ENCODE data around the gene CTDSPL2. TPM values are rescaled to one million over a fixed set of nuclear protein-coding genes. Genes with fewer than 3 reads are reported as not detected.
"Not testable (repeated sequence)": the region's sequence is repeated elsewhere in the genome, so short reads cannot be mapped to it uniquely, and the experiment has no call there.

CTDSPL2 gene
- total RNA-seq, 3 donors from 2014 or later = 48.3 to 101 (median 77.0) TPM

DNA sequence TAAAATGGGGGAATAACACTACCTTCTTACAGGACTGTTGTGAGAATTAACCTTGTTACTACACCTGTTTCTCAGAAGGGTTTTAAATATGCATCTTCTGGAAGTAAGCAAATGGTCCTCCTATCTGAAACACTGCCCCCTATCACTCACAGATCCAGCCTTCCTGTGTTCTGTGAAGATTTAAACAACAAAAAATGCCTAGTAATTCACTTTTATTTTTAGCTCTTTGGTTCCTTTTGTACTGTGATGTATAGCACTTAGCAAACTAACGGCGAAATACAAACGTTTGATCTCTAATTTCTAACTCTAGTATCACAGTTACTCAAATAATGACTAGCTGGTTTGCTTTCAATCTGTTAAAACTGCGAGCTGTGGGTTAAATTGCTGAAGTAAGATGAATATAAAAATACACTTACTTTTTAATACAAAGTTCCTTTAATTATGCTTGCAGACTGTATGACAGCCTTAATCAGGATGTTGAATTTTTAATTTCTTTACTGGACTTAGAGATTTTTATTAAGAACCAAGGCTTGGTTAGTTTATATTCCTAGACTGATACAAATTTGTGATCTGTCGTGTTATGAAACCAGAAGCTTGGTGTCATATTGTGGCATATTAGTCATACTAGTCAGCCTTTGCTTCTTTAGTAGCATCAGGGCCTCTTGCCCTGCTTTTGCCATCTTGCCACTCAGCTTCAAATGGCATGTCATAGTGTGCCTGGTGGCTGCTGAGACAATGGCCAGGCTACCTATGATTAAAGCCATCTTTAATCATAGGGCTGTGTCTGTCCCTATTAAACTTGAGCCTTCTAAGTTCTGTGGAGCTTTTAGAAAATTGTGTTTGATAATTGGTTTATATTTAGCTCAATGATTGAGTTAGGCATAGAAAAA is 118.7 kb downstream of the CTDSPL2 start:
- Histone ChIP-seq H3K4me3 (no peak overlapping the region), H3K4me1 (peaks cover 0 to 20% of the 10 kb centered on the region in 2 donors), H3K9me3 (no peaks in the 10 kb centered on the region), H3K27me3 (no peaks in the 10 kb centered on the region), H3K27ac (no peak overlapping the region), H3K36me3 (no peaks in the 10 kb centered on the region)
- intact Hi-C loops (cut with DNase I; ENCODE audit: low total_unique reads) = no loop called here
- TF ChIP-seq POLR2AphosphoS5 (IDR thresholded peaks at IDR 0.05) (no peak), POLR2A (IDR thresholded peaks at IDR 0.05) (no peak)
- TF ChIP-seq, protein P1, sequence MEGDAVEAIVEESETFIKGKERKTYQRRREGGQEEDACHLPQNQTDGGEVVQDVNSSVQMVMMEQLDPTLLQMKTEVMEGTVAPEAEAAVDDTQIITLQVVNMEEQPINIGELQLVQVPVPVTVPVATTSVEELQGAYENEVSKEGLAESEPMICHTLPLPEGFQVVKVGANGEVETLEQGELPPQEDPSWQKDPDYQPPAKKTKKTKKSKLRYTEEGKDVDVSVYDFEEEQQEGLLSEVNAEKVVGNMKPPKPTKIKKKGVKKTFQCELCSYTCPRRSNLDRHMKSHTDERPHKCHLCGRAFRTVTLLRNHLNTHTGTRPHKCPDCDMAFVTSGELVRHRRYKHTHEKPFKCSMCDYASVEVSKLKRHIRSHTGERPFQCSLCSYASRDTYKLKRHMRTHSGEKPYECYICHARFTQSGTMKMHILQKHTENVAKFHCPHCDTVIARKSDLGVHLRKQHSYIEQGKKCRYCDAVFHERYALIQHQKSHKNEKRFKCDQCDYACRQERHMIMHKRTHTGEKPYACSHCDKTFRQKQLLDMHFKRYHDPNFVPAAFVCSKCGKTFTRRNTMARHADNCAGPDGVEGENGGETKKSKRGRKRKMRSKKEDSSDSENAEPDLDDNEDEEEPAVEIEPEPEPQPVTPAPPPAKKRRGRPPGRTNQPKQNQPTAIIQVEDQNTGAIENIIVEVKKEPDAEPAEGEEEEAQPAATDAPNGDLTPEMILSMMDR (IDR thresholded peaks at IDR 0.05) = no peak
- no peak for DNase-seq (ENCODE audit: low spot score in 2 of 2)

DNA sequence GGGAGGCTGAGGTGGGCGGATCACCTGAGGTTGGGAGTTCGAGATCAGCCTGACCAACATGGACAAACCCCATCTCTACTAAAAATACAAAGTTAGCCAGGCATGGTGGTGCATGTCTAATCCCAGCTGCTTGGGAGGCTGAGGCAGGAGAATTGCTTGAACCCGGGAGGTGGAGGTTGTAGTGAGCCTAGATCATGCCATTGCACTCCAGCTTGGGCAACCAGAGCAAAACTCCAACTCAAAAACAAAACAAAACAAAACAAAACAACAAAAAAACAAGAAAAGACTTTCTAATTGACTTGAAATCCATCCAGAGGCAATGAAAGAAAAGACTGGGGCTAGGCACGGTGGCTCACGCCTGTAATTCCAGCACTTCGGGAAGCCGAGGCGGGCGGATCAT is 121.7 kb downstream of the CTDSPL2 start:
- H3K36me3 ChIP-seq; DNase-seq (ENCODE audit: low spot score in 2 of 2): not testable (repeated sequence)

DNA sequence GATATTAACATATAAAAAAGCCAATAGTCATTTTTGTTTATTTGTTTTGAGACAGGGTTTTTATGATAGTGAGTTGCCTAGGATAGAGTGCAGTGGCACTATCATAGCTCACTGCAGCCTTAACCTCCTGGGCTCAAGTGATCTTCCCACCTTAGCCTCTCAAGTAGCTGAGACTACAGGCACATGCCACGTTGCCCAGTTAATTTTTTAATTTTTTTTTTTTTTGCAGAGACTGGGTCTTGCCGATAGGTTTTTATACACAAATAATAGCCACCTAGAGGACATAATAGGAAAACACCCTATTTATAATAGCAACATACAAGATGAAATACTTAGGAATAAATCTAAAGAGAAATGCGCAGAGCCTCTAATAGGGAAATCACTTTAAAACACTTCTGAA is 122.8 kb downstream of the CTDSPL2 start:
- H3K9me3 ChIP-seq = no peaks in the 10 kb centered on the region
- H3K27ac ChIP-seq = no peak overlapping the region
- intact Hi-C loops (cut with DNase I; ENCODE audit: low total_unique reads) = no loop called here
- no peak for DNase-seq (ENCODE audit: low spot score in 2 of 2)
- no peaks in the 10 kb centered on the region for H3K36me3 ChIP-seq
- no peak for TF ChIP-seq POLR2AphosphoS5 (IDR thresholded peaks at IDR 0.05)
- TF ChIP-seq, protein P1 (IDR thresholded peaks at IDR 0.05) = peak in 2 of 3 donors; percentile 19 to 33
- H3K4me1 ChIP-seq = peaks cover 0 to 4% of the 10 kb centered on the region in 2 donors
- H3K4me3 ChIP-seq = no peak overlapping the region
- H3K27me3 ChIP-seq = no peaks in the 10 kb centered on the region

More for the DNA sequence above, 121.7 kb downstream of the CTDSPL2 start:
- H3K4me3 ChIP-seq; H3K9me3 ChIP-seq; H3K27me3 ChIP-seq; H3K27ac ChIP-seq; H3K4me1 ChIP-seq; intact Hi-C loops (cut with DNase I; ENCODE audit: low total_unique reads): not testable (repeated sequence)

DNA sequence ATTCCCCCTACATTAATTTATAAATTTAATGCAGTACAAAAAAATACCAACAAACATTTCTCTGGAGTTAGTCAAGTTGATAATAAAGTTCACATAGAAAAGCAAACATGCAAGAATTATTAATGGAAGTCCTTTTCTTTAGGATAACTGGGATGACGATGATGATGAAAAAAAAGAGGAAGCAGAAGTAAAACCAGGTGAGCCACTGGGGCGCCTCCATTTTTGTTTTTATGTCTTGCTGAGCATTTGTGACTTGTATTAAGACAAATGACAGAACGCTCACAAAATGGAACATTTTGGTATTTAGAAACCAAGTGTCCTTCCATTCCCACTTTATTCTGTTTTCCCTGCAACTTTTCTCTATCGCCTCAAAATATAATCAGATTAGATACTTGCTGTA is 123.3 kb downstream of the CTDSPL2 start:
- no peak for TF ChIP-seq POLR2A (IDR thresholded peaks at IDR 0.05)
- no peak for TF ChIP-seq POLR2AphosphoS5 (IDR thresholded peaks at IDR 0.05)
- TF ChIP-seq, protein P1 (IDR thresholded peaks at IDR 0.05) = no peak
- H3K4me3 ChIP-seq = no peak overlapping the region
- no peak overlapping the region for H3K27ac ChIP-seq
- no peaks in the 10 kb centered on the region for H3K36me3 ChIP-seq
- no peaks in the 10 kb centered on the region for H3K4me1 ChIP-seq
- intact Hi-C loops (cut with DNase I; ENCODE audit: low total_unique reads) = no loop called here
- no peaks in the 10 kb centered on the region for H3K27me3 ChIP-seq
- no peaks in the 10 kb centered on the region for H3K9me3 ChIP-seq
- DNase-seq (ENCODE audit: low spot score in 2 of 2) = no peak

DNA sequence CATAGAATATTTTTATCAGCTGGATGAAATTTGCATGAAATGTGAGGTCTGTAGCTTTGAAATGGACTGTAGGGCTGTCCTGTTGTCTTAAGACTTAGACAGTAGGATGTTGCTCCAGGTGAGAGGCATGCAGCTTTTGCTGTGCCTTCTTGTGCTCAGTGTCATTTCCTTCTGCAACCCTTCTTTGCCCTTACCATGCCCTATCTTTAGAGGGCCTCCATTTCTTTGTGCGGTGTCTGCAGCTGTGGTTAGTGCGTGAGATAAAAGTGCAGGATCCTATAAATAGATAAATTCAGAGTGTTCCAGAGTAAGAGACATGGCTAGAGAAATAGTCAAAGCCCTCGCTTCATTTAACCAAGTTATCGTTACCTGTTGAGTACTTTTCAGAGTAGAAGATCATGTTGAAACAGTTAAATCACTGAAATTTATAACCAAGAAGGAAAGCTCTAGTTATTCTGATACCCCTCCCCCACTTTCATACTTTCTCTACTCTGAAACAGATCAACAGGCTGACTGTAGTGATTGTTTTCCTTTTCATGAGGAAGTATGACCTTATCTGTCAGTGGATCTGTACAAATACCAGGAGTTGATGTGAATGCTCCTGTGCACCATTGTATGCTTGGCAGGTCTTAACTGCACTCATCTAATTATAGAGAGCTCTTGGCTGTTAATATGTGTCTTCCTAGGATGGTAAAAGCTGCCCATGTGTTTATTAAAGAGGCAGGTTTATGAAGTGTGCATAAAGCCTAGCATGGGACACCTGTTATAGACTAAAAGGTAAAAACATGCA is 127.7 kb downstream of the CTDSPL2 start:
- H3K9me3 ChIP-seq = no peaks in the 10 kb centered on the region
- H3K27ac ChIP-seq = peak overlapping the region in 1 of 2 donors; percentile 54
- H3K4me3 ChIP-seq = no peak overlapping the region
- H3K36me3 ChIP-seq = no peaks in the 10 kb centered on the region
- DNase-seq (ENCODE audit: low spot score in 2 of 2) = no peak
- H3K4me1 ChIP-seq = no peaks in the 10 kb centered on the region
- intact Hi-C loops (cut with DNase I; ENCODE audit: low total_unique reads) = no loop called here
- no peak for TF ChIP-seq POLR2AphosphoS5 (IDR thresholded peaks at IDR 0.05)
- TF ChIP-seq, protein P1 (IDR thresholded peaks at IDR 0.05) = no peak
- no peak for TF ChIP-seq POLR2A (IDR thresholded peaks at IDR 0.05)
- no peaks in the 10 kb centered on the region for H3K27me3 ChIP-seq

DNA sequence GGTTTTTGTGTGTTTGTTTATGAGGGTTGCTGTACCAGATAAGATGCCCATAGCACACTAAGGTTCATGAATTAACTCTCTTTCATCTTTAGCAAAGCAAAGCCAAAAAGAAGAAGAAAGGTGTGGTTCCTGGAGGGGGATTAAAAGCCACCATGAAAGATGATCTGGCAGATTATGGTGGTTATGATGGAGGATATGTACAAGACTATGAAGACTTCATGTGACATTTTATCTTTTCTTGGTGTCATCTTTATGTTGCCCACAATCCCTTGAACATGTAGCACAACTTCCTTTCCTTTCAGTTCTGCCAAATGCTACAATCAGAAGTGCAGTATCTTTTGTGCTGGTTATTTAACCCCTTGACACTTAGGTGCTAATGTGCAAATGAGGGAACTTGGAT is 133.5 kb downstream of the CTDSPL2 start:
- Histone ChIP-seq H3K9me3 (peaks cover 10 to 12% of the 10 kb centered on the region in 2 donors), H3K36me3 (peaks cover 24% of the 10 kb centered on the region)
- DNase-seq (ENCODE audit: low spot score in 2 of 2); H3K27me3 ChIP-seq; H3K4me3 ChIP-seq; intact Hi-C loops (cut with DNase I; ENCODE audit: low total_unique reads); H3K4me1 ChIP-seq; H3K27ac ChIP-seq: not testable (repeated sequence)

All from breast epithelium (tissue), 4 donors.